Hepatocyte (in vitro differentiated cells): Measurements from ENCODE around the gene SOX18.

ENCODE experiments used
- EZH2 ChIP-seq: fragments of 200-600 bp; sonication (generic); IDR thresholded peaks from 2 replicates; pipeline ENCODE4 v1.6.1; 2016; ENCODE audit warnings: antibody characterized with exemption, mild to moderate bottlenecking, borderline replicate concordance
- TF ChIP-seq, protein P1 (sequence below): fragments of 200-600 bp; sonication (generic); IDR thresholded peaks from 2 replicates; pipeline ENCODE4 v1.5.1; 2016; ENCODE audit warnings: antibody characterized with exemption, mild to moderate bottlenecking; ENCODE audit not compliant: poor library complexity

- no peak for TF ChIP-seq EZH2
- TF ChIP-seq, protein P1, sequence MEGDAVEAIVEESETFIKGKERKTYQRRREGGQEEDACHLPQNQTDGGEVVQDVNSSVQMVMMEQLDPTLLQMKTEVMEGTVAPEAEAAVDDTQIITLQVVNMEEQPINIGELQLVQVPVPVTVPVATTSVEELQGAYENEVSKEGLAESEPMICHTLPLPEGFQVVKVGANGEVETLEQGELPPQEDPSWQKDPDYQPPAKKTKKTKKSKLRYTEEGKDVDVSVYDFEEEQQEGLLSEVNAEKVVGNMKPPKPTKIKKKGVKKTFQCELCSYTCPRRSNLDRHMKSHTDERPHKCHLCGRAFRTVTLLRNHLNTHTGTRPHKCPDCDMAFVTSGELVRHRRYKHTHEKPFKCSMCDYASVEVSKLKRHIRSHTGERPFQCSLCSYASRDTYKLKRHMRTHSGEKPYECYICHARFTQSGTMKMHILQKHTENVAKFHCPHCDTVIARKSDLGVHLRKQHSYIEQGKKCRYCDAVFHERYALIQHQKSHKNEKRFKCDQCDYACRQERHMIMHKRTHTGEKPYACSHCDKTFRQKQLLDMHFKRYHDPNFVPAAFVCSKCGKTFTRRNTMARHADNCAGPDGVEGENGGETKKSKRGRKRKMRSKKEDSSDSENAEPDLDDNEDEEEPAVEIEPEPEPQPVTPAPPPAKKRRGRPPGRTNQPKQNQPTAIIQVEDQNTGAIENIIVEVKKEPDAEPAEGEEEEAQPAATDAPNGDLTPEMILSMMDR, result no peak
Measured at GRCh38 chr20:64083804-64084684, 34.6 kb upstream of the SOX18 start, which contains the start of gene LKAAEAR1.
